Thymus (tissue), 11 donors: ENCODE data around the gene SIGLEC7. TPM values are rescaled to one million over a fixed set of nuclear protein-coding genes. Genes with fewer than 3 reads are reported as not detected.

ENCODE experiments used
- DNase-seq, 9 donors: peaks; one replicate each; pipeline ENCODE4 v3.0.0-alpha.2; 2013; ENCODE audit warnings: low spot score in 9 of 9, low read depth in 6 of 9, missing footprints in 1 of 9
- H3K27ac ChIP-seq, 2 donors: one replicate each; pipeline ENCODE4 v1.5.1; 2013; ENCODE audit warnings: control low read depth in 1 of 2, low read depth in 1 of 2, low read length in 1 of 2, mild to moderate bottlenecking in 1 of 2, moderate library complexity in 1 of 2
- H3K27me3 ChIP-seq, 2 donors: one replicate each; pipeline ENCODE4 v1.5.1; 2013; ENCODE audit warnings: low read length in 1 of 2; ENCODE audit not compliant: control insufficient read depth in 2 of 2, insufficient read depth in 1 of 2
- H3K36me3 ChIP-seq, 2 donors: one replicate each; pipeline ENCODE4 v1.5.1; 2013; ENCODE audit warnings: low read length in 1 of 2, mild to moderate bottlenecking in 1 of 2, moderate library complexity in 1 of 2; ENCODE audit not compliant: control insufficient read depth in 2 of 2, insufficient read depth in 2 of 2
- H3K4me1 ChIP-seq, 2 donors: one replicate each; pipeline ENCODE4 v1.5.1; 2013; ENCODE audit warnings: low read length in 2 of 2; ENCODE audit not compliant: control insufficient read depth in 2 of 2, insufficient read depth in 2 of 2
- H3K4me3 ChIP-seq, 2 donors: one replicate each; pipeline ENCODE4 v1.5.1; 2013; ENCODE audit warnings: low read length in 2 of 2, control low read depth in 1 of 2, mild to moderate bottlenecking in 1 of 2
- H3K9me3 ChIP-seq, 2 donors: one replicate each; pipeline ENCODE4 v1.5.1; 2013; ENCODE audit warnings: low read length in 1 of 2, mild to moderate bottlenecking in 1 of 2; ENCODE audit not compliant: control insufficient read depth in 2 of 2, insufficient read depth in 1 of 2
- WGBS: extraction: QIAGEN DNeasy Blood & Tissue Kit; methylation state at CpG from one replicate; pipeline ENCODE4 v1.1.7; 2013; 5-methylcytosine and 5-hydroxymethylcytosine counted together
- polyA plus RNA-seq: library from polyadenylated mRNA; stranded (reverse); fragments of 200-250 nt; gene quantifications from one replicate; pipeline ENCODE4 v1.2.3, GENCODE V29; 2013
- total RNA-seq: library from RNA; stranded (reverse); fragments of 120-200 nt; gene quantifications from one replicate; pipeline ENCODE4 v1.2.4, GENCODE V29; 2013
- donor health status: healthy.

The SIGLEC7 gene
- total and polyA plus RNA-seq, 2 donors = 2.0 to 3.6 TPM

DNA sequence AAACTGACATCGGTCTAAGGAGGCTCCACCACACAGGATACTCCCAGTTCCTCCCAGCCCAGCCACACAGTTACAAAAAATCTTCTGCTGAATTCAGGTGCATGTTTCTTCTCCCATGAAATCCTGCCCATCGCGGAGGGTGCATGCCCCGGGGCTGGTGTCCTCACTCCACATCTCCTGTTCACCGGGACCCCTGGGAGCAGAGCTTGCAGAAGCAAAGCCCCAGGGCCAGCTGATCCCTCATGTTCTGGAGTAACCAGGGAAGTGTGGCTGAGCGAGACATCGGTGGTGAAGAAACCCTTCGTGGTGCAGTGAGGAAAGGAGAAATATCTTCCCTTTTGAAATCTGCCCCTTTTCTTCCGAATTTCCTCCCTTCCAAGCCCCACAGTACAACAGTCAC lies 18.3 kb upstream of the SIGLEC7 start:
- Histone ChIP-seq H3K4me1 (peaks cover 0 to 28% of the 10 kb centered on the region in 2 donors), H3K4me3 (no peak overlapping the region), H3K27ac (peak overlapping the region; percentile 32 to 74), H3K27me3 (no peaks in the 10 kb centered on the region), H3K36me3 (no peaks in the 10 kb centered on the region), H3K9me3 (no peaks in the 10 kb centered on the region)
- DNase-seq = no peak
- 75% methylated on average over 9 of the region's 9 CpGs for WGBS

DNA sequence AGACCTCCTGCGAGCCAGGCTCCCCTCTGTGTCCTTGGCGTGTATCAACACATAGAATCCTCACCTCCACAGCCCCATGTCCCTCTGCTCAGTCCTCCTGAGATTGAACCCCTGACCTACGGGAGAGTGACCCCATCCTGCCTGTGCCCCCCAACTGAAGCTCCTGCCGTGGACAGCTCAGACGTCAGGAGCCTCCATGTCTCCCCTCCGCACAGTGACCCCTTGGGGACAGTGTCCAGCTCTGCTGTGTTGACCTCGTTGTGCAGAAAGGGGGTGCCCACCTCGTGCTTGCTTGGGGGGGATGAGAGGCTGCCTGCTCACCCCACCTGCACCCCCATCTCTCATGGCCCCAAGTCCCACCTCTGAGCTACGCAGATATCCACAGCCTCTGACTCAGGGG lies 17.9 kb upstream of the SIGLEC7 start:
- DNase-seq = no peak

GRCh38 chr19:51124729-51125128 lies 17.4 kb upstream of the SIGLEC7 start, which contains the start of gene SIGLEC9:
Gene SIGLEC9 (plus strand): TSS chr19:51124906. CDS start chr19:51124975, 69 bp downstream.
- peak within 1 kb of the TSS; percentile 32 to 74 for H3K27ac ChIP-seq
- H3K27me3 ChIP-seq = no peaks in the 10 kb centered on the region
- WGBS = 82% methylated on average over 14 of the region's 14 CpGs
- DNase-seq = no peak
- H3K4me3 ChIP-seq = no peak within 1 kb of the TSS
- H3K9me3 ChIP-seq = no peaks in the 10 kb centered on the region
- no peaks in the 10 kb centered on the region for H3K36me3 ChIP-seq
- peaks cover 0 to 28% of the 10 kb centered on the region in 2 donors for H3K4me1 ChIP-seq

More for the DNA sequence above, 17.9 kb upstream of the SIGLEC7 start:
- Histone ChIP-seq H3K27me3 (no peaks in the 10 kb centered on the region), H3K4me1 (peaks cover 0 to 28% of the 10 kb centered on the region in 2 donors), H3K27ac (peak overlapping the region; percentile 31 to 32), H3K4me3 (no peak overlapping the region), H3K36me3 (no peaks in the 10 kb centered on the region), H3K9me3 (no peaks in the 10 kb centered on the region)
- WGBS = 94% methylated on average over 9 of the region's 9 CpGs

DNA sequence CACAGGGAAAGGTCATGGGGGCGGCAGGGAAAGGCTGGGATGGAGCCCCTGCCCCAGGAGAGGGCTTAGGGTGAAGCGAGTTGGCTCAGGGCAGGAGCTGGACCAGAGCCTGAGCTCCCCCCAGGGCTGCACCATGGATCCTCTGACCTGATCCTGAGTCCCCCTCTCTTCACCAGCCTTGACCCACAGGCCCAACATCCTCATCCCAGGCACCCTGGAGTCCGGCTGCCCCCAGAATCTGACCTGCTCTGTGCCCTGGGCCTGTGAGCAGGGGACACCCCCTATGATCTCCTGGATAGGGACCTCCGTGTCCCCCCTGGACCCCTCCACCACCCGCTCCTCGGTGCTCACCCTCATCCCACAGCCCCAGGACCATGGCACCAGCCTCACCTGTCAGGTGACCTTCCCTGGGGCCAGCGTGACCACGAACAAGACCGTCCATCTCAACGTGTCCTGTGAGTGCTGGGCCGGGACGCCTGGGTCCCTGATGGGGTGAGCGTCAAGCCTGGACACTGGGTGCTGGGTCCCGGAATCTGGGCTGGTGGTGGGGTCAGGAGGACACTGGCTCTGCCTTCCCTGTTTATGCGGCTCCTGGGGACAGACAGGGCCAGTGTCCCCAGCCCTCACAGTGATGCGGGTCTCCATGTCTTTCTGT lies 16.6 kb upstream of the SIGLEC7 start:
- H3K4me1 ChIP-seq = peaks cover 0 to 28% of the 10 kb centered on the region in 2 donors
- DNase-seq = no peak
- H3K4me3 ChIP-seq = no peak overlapping the region
- no peaks in the 10 kb centered on the region for H3K36me3 ChIP-seq
- no peak overlapping the region for H3K27ac ChIP-seq
- 96% methylated on average over 16 of the region's 16 CpGs for WGBS
- H3K9me3 ChIP-seq = no peaks in the 10 kb centered on the region
- no peaks in the 10 kb centered on the region for H3K27me3 ChIP-seq

- no peak for DNase-seq
- peaks cover 0 to 31% of the 10 kb centered on the region in 2 donors for H3K4me1 ChIP-seq
- no peak overlapping the region for H3K4me3 ChIP-seq
- no peaks in the 10 kb centered on the region for H3K9me3 ChIP-seq
- no peaks in the 10 kb centered on the region for H3K36me3 ChIP-seq
- 82% methylated on average over 6 of the region's 6 CpGs for WGBS
- H3K27me3 ChIP-seq = no peaks in the 10 kb centered on the region
- peak overlapping the region in 1 of 2 donors; percentile 24 for H3K27ac ChIP-seq
These were observed 15.1 kb upstream of the SIGLEC7 start for GRCh38 chr19:51127032-51127431.

DNA sequence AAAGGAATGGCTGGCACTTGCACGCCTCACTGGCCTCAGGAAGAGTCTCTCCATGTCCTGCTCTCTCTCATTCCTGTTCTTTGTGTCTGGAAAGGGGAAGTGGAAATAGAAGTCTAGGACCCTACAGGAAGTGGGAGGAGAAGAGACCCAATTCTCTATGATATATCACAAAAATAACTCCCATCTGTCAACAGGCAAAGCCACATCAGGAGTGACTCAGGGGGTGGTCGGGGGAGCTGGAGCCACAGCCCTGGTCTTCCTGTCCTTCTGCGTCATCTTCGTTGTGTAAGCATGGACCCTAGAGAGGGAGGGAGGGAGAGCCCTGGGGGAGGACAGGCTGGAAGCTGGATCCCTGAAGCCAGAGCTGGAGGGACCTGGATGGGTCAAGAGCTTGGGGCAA lies 14.3 kb upstream of the SIGLEC7 start:
- Histone ChIP-seq H3K27ac (no peak overlapping the region), H3K4me1 (peaks cover 0 to 31% of the 10 kb centered on the region in 2 donors), H3K36me3 (no peaks in the 10 kb centered on the region), H3K4me3 (no peak overlapping the region), H3K27me3 (no peaks in the 10 kb centered on the region), H3K9me3 (no peaks in the 10 kb centered on the region)
- WGBS = 19% methylated on average over 4 of the region's 4 CpGs
- no peak for DNase-seq

GRCh38 chr19:51128227-51128626 lies 13.9 kb upstream of the SIGLEC7 start:
- H3K36me3 ChIP-seq = no peaks in the 10 kb centered on the region
- no peak overlapping the region for H3K4me3 ChIP-seq
- no peaks in the 10 kb centered on the region for H3K27me3 ChIP-seq
- no peaks in the 10 kb centered on the region for H3K9me3 ChIP-seq
- WGBS = 95% methylated on average over 7 of the region's 7 CpGs
- H3K4me1 ChIP-seq = peaks cover 0 to 26% of the 10 kb centered on the region in 2 donors
- no peak overlapping the region for H3K27ac ChIP-seq
- no peak for DNase-seq

DNA sequence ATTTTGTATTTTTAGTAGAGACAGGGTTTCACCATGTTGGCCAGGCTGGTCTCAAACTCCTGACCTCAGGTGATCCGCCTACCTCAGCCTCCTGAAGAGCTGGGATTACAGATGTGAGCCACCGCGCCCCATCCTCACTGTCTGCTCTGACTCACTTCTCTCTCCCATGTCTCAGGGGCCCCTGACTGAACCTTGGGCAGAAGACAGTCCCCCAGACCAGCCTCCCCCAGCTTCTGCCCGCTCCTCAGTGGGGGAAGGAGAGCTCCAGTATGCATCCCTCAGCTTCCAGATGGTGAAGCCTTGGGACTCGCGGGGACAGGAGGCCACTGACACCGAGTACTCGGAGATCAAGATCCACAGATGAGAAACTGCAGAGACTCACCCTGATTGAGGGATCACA lies 12.4 kb upstream of the SIGLEC7 start:
- Histone ChIP-seq H3K27me3 (no peaks in the 10 kb centered on the region), H3K4me3 (no peak overlapping the region), H3K4me1 (peaks cover 0 to 16% of the 10 kb centered on the region in 2 donors), H3K9me3 (no peaks in the 10 kb centered on the region), H3K27ac (no peak overlapping the region), H3K36me3 (no peaks in the 10 kb centered on the region)
- no peak for DNase-seq
- 95% methylated on average over 8 of the region's 8 CpGs for WGBS

GRCh38 chr19:51131780-51132680 lies 10.1 kb upstream of the SIGLEC7 start:
- Histone ChIP-seq H3K27me3 (no peaks in the 10 kb centered on the region), H3K4me3 (no peak overlapping the region), H3K9me3 (no peaks in the 10 kb centered on the region), H3K27ac (peak overlapping the region in 1 of 2 donors; percentile 41), H3K36me3 (no peaks in the 10 kb centered on the region), H3K4me1 (peaks cover 0 to 16% of the 10 kb centered on the region in 2 donors)
- WGBS = 62% methylated on average over 24 of the region's 24 CpGs
- DNase-seq = peak in 2 of 9 donors; percentile 13 to 49
